ENCODE measurements around the gene RAB15. TPM values are rescaled to one million over a fixed set of nuclear protein-coding genes. Genes with fewer than 3 reads are reported as not detected.

RAB15 gene
- total RNA-seq, 4 donors from 2014 or later, result 2.5 to 10.0 (median 5.6) TPM

GRCh38 chr14:64928239-64929013 is 43.7 kb downstream of the RAB15 start:
- Histone ChIP-seq H3K4me3 (no peak overlapping the region), H3K4me1 (peaks cover 0 to 39% (median 15%) of the 10 kb centered on the region in 3 donors), H3K27me3 (no peaks in the 10 kb centered on the region), H3K9me3 (no peaks in the 10 kb centered on the region), H3K36me3 (peaks cover 0 to 85% of the 10 kb centered on the region in 2 donors), H3K27ac (peak overlapping the region in 1 of 4 donors; percentile 45)
- ATAC-seq, result no peak
- WGBS, 2 donors (ENCODE audit: low coverage in 1 of 2), result 86 to 87% methylated on average over 5 to 7 of the region's 7 CpGs
- TF ChIP-seq EP300 (IDR thresholded peaks at IDR 0.05), result no peak
- TF ChIP-seq CTCF (IDR thresholded peaks at IDR 0.05), result no peak
- no peak for TF ChIP-seq POLR2AphosphoS5 (IDR thresholded peaks at IDR 0.05)
- TF ChIP-seq POLR2A (IDR thresholded peaks at IDR 0.05), result no peak

DNA sequence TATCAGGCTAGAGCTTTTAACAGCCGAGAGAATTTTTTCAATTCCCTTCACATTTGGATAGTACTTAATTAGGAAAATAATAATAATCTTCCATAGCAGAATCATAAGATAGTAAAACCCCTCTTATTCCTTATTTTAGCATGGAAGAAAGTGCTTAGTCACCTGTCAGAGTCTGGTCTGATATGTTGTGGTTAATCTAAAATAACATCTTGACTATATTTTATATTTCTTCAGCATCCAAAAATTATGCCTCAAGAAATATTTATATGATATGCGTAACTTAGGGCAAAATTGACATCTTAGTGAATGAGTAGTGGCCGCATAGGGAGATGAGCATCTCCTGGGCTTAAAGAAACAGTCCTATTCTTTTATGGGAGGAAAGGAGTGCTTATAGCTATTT is 45.1 kb downstream of the RAB15 start:
- H3K9me3 ChIP-seq, result no peaks in the 10 kb centered on the region
- WGBS, 2 donors (ENCODE audit: low coverage in 1 of 2), result 70 to 90% methylated on average over 3 of the region's 3 CpGs
- no peak for ATAC-seq
- no peak overlapping the region for H3K27ac ChIP-seq
- peaks cover 0 to 71% of the 10 kb centered on the region in 2 donors for H3K36me3 ChIP-seq
- H3K4me3 ChIP-seq, result no peak overlapping the region
- TF ChIP-seq EP300 (IDR thresholded peaks at IDR 0.05), result no peak
- TF ChIP-seq POLR2A (IDR thresholded peaks at IDR 0.05), result no peak
- peaks cover 0 to 39% (median 15%) of the 10 kb centered on the region in 3 donors for H3K4me1 ChIP-seq
- H3K27me3 ChIP-seq, result no peaks in the 10 kb centered on the region

GRCh38 chr14:64926398-64926995 is 45.6 kb downstream of the RAB15 start:
- peaks cover 0 to 66% of the 10 kb centered on the region in 2 donors for H3K36me3 ChIP-seq
- peaks cover 0 to 39% (median 15%) of the 10 kb centered on the region in 3 donors for H3K4me1 ChIP-seq
- H3K27me3 ChIP-seq, result no peaks in the 10 kb centered on the region
- WGBS, 2 donors (ENCODE audit: low coverage in 1 of 2), result 57 to 63% methylated on average over 4 of the region's 4 CpGs
- no peak overlapping the region for H3K27ac ChIP-seq
- no peak for ATAC-seq
- no peak overlapping the region for H3K4me3 ChIP-seq
- no peaks in the 10 kb centered on the region for H3K9me3 ChIP-seq
- TF ChIP-seq POLR2AphosphoS5 (IDR thresholded peaks at IDR 0.05) (no peak), CTCF (IDR thresholded peaks at IDR 0.05) (no peak), POLR2A (IDR thresholded peaks at IDR 0.05) (no peak), EP300 (IDR thresholded peaks at IDR 0.05) (no peak)

DNA sequence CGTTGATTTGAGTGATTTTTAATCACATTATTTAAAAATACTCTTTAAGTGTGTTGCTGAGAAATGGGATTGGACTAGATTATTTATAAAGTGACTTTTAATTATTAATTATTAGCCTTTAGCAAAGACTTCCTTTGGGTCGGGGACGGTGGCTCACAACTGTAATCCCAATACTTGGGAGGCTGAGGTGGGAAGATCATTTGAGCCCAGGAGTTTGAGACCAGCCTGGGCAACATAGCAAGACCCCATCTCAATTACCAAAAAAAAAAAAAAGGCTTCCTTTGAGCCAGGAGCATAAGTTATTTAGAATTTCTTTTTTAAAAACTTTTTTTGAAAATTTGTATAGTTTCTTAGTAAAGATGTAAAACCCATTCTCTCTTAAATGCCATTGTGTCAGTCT is 49.1 kb downstream of the RAB15 start:
- Histone ChIP-seq H3K4me3 (no peak overlapping the region), H3K36me3 (peaks cover 0 to 40% of the 10 kb centered on the region in 2 donors), H3K27ac (no peak overlapping the region), H3K27me3 (no peaks in the 10 kb centered on the region), H3K9me3 (no peaks in the 10 kb centered on the region), H3K4me1 (peaks cover 0 to 26% (median 0%) of the 10 kb centered on the region in 3 donors)
- no peak for ATAC-seq
- 89 to 92% methylated on average over 3 of the region's 3 CpGs for WGBS, 2 donors (ENCODE audit: low coverage in 1 of 2)
- no peak for TF ChIP-seq CTCF (IDR thresholded peaks at IDR 0.05)
- no peak for TF ChIP-seq EP300 (IDR thresholded peaks at IDR 0.05)
- TF ChIP-seq POLR2A (IDR thresholded peaks at IDR 0.05), result no peak
- no peak for TF ChIP-seq POLR2AphosphoS5 (IDR thresholded peaks at IDR 0.05)

DNA sequence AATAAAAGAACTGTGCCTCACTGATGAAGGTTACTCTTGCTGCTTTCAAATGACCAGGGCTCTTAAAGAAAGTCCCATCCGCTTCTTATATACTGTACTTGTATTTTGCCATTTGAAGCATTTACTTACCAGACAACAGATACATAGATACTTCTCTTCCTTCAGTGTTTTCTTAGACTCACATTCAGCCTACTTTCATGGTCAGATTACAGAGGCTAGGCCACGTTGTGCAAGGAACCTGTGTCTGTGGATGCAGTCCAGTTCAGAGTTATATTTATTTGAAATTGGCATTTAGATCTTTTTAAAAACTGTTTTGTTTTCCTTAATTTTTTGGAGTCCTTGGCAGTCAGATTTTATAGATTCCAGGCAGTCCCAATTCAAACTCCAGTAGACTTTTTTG is 51.7 kb downstream of the RAB15 start:
- no peak for ATAC-seq
- Histone ChIP-seq H3K9me3 (no peaks in the 10 kb centered on the region), H3K4me1 (peaks cover 4 to 52% (median 8%) of the 10 kb centered on the region in 3 donors), H3K4me3 (no peak overlapping the region), H3K36me3 (peaks cover 0 to 17% of the 10 kb centered on the region in 2 donors), H3K27ac (no peak overlapping the region), H3K27me3 (no peaks in the 10 kb centered on the region)
- 63 to 72% methylated on average over 2 of the region's 2 CpGs for whole genome bisulfite sequencing, 2 donors (ENCODE audit: low coverage in 1 of 2)
- no peak for TF ChIP-seq EP300 (IDR thresholded peaks at IDR 0.05)
- TF ChIP-seq POLR2A (IDR thresholded peaks at IDR 0.05), result no peak
- TF ChIP-seq POLR2AphosphoS5 (IDR thresholded peaks at IDR 0.05), result no peak
- no peak for TF ChIP-seq CTCF (IDR thresholded peaks at IDR 0.05)

Measured in gastroesophageal sphincter (tissue), 4 donors.